ENCODE measurements around the gene ZP1.
A peak's percentile ranks its signal among the peaks of the same experiment; 100 is the strongest.

GRCh38 chr11:60841797-60842667, 25.3 kb upstream of the ZP1 start, which contains the start of gene CCDC86:
- TF ChIP-seq POLR2A (IDR thresholded peaks at IDR 0.05; ENCODE audit: low read depth, low read length): peak; percentile 60; the same call in 1 of the 2 replicates
- TF ChIP-seq CTCF (conservative IDR thresholded peaks at IDR 0.05; ENCODE audit: low read depth, low read length): no peak
- TF ChIP-seq RCOR1 (IDR thresholded peaks at IDR 0.05; ENCODE audit: insufficient replicate concordance, low read length): no peak
